Upper lobe of right lung (tissue), 1 donor: ENCODE data around the gene NKX1-2. TPM values are rescaled to one million over a fixed set of nuclear protein-coding genes. Genes with fewer than 3 reads are reported as not detected.
A peak's percentile ranks its signal among the peaks of the same experiment; 100 is the strongest.

Experiments used
- ATAC-seq: fragments of 200-7000 bp; cut with Tn5 transposase; one replicate; pipeline ENCODE4 v1.9.1; 2020; ENCODE audit warnings: mild to moderate bottlenecking, moderate library complexity
- DNase-seq: peaks from one replicate; pipeline ENCODE4 v3.0.0-alpha.2; 2020
- H3K27ac ChIP-seq: fragments of 200-600 bp; one replicate; pipeline ENCODE4 v1.8.0; 2022
- H3K27me3 ChIP-seq: fragments of 200-600 bp; one replicate; pipeline ENCODE4 v1.8.0; 2022; ENCODE audit warnings: mild to moderate bottlenecking
- H3K36me3 ChIP-seq: fragments of 200-600 bp; one replicate; pipeline ENCODE4 v1.8.0; 2022
- H3K4me1 ChIP-seq: fragments of 200-600 bp; one replicate; pipeline ENCODE4 v1.8.0; 2022
- H3K4me3 ChIP-seq: fragments of 200-600 bp; one replicate; pipeline ENCODE4 v1.8.0; 2022; ENCODE audit warnings: mild to moderate bottlenecking
- H3K9me3 ChIP-seq: fragments of 200-600 bp; one replicate; pipeline ENCODE4 v1.8.0; 2022
- intact Hi-C: fragments of 100-400 bp; cut with DNase I; formaldehyde crosslinking; loops from one replicate; pipeline ENCODE4 v1.11.0; 2022
- total RNA-seq: library from RNA; stranded (reverse); fragmentation: NEBNext Ultra II Directional; extraction: Animal tissue kit (Norgen Biotek cat#: 25700); gene quantifications from one replicate; pipeline ENCODE4 v1.2.1, GENCODE V29; 2021
- TF ChIP-seq, protein P1 (sequence below): fragments of 200-600 bp; IDR thresholded peaks from one replicate; pipeline ENCODE4 v1.8.0; 2022; ENCODE audit warnings: antibody characterized with exemption
- donor health status: DM: no; HTN: yes; CAD: no; lungs with severe emphysema.

The NKX1-2 gene
- total RNA-seq, 1 donor from 2014 or later = not detected

DNA sequence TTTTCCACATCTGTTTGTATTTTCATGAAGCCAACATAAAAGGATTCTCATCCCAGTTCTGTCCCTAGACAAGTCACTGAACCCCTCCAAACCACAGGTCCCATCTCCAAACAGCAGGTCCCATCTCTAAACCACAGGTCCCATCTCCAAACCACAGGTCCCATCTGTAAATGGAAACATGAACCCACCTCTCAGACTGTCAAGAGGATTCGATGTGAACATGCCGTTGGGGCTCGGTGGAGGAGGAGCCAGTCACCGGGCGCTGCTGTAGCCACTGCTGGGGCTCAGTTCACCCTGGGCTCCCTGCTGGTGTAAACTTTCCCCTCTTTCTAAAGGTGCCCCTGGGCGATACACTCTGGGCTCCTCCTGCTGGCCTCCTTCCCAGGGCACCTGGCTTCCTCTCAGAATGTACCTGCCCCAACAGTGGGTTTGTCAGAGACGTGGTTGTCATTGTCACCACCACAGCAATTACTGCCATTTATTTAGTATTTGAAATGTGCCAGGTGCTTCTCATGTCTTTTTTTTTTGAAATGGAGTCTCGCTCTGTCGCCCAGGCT lies 24.8 kb upstream of the NKX1-2 start:
- Histone ChIP-seq H3K4me3 (no peak overlapping the region), H3K27me3 (no peaks in the 10 kb centered on the region), H3K4me1 (no peaks in the 10 kb centered on the region), H3K36me3 (no peaks in the 10 kb centered on the region), H3K9me3 (no peaks in the 10 kb centered on the region), H3K27ac (no peak overlapping the region)
- peak; percentile 3 for ATAC-seq
- no peak for DNase-seq
- TF ChIP-seq, protein P1, sequence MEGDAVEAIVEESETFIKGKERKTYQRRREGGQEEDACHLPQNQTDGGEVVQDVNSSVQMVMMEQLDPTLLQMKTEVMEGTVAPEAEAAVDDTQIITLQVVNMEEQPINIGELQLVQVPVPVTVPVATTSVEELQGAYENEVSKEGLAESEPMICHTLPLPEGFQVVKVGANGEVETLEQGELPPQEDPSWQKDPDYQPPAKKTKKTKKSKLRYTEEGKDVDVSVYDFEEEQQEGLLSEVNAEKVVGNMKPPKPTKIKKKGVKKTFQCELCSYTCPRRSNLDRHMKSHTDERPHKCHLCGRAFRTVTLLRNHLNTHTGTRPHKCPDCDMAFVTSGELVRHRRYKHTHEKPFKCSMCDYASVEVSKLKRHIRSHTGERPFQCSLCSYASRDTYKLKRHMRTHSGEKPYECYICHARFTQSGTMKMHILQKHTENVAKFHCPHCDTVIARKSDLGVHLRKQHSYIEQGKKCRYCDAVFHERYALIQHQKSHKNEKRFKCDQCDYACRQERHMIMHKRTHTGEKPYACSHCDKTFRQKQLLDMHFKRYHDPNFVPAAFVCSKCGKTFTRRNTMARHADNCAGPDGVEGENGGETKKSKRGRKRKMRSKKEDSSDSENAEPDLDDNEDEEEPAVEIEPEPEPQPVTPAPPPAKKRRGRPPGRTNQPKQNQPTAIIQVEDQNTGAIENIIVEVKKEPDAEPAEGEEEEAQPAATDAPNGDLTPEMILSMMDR = no peak
- intact Hi-C loops = no loop called here

DNA sequence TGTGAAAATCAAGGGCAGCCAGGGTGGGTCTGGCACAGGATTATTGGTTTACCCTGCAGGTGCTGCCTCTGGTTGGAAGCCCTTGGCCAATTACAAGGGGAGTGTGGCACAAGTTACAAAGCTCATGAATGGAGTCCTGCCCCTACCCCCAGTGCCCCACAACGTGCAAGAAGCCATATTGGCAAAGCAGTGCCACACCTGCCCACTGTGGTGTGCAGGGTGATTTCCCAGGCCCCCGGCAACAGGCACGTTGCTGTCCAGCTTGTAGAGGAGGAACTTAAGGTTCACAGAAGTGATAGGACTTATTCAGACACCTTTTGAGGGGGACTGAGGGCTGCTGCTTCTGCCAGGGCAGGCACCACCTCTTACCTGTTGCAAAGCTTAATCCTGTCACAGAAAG lies 23.2 kb upstream of the NKX1-2 start:
- TF ChIP-seq, protein P1 = no peak
- H3K4me3 ChIP-seq = no peak overlapping the region
- no peak overlapping the region for H3K27ac ChIP-seq
- H3K4me1 ChIP-seq = no peaks in the 10 kb centered on the region
- no peaks in the 10 kb centered on the region for H3K27me3 ChIP-seq
- intact Hi-C loops = no loop called here
- no peak for DNase-seq
- no peaks in the 10 kb centered on the region for H3K9me3 ChIP-seq
- no peak for ATAC-seq
- no peaks in the 10 kb centered on the region for H3K36me3 ChIP-seq

DNA sequence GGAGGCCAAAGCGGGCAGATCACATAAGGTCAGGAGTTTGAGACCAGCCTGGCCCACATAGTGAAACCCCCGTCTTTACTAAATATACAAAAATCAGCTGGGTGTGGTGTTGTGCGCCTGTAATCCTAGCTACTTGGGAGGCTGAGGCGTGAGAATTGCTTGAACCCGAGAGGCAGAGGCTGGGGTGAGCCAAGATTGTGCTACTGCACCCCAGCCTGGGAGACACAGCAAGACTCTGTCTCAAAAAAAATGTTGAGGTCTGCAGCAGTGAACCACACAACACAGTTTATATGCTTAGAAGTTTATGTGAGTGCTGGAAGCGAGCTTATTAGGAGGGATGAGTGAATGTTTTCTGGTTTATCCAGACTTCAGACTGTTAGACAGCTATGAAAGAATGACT lies 22.2 kb upstream of the NKX1-2 start:
- intact Hi-C loops = no loop called here
- TF ChIP-seq, protein P1 = no peak
- no peaks in the 10 kb centered on the region for H3K36me3 ChIP-seq

DNA sequence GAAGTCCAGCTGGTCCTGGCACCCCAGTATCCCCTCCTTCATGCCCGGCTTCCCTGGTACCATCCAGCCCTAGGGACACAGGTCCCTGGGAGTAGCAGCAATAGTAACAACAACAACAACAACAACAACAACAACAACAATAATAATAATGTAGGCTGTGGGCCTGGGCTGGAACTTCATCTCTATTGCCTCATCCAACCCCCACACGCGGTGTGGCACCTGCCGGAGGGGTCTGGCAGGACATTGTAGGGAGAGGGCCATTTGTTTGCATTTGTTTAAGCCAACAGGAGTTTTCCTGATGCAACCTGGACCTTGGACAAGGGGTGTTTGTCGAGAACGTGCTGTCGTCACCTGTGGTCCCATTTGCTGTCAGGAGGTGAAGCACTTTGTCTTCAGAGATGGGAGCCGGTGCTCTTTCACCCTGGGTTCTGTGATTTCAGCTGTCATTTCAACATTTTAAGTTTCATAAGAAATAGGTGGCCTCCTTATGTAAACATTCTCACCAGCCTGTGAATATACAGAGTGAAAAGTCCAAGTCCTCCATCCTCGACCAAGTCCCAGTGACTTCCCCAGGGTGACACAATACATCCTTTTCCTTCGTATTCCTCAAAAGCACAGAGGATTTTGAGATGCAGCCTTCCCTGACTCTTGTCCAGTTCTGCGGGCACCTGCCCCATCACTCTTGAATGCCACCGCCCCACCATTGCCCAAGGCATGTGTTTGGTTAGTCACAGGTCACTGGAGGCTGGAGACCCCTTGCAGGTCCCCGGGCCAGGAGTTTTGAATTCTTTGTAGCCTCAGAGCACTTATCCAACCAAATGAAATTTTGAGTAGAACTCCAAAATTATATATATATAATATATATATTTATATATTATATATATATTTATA lies 21.0 kb upstream of the NKX1-2 start:
- Histone ChIP-seq H3K4me3 (no peak overlapping the region), H3K36me3 (no peaks in the 10 kb centered on the region), H3K4me1 (no peaks in the 10 kb centered on the region), H3K27ac (no peak overlapping the region), H3K27me3 (no peaks in the 10 kb centered on the region), H3K9me3 (no peaks in the 10 kb centered on the region)
- intact Hi-C loops = no loop called here
- DNase-seq = no peak
- no peak for ATAC-seq
- TF ChIP-seq, protein P1 = no peak

More for the DNA sequence above, 22.2 kb upstream of the NKX1-2 start:
- Histone ChIP-seq H3K27me3 (no peaks in the 10 kb centered on the region), H3K9me3 (no peaks in the 10 kb centered on the region), H3K27ac (no peak overlapping the region), H3K4me3 (no peak overlapping the region), H3K4me1 (no peaks in the 10 kb centered on the region)
- DNase-seq = no peak
- no peak for ATAC-seq

DNA sequence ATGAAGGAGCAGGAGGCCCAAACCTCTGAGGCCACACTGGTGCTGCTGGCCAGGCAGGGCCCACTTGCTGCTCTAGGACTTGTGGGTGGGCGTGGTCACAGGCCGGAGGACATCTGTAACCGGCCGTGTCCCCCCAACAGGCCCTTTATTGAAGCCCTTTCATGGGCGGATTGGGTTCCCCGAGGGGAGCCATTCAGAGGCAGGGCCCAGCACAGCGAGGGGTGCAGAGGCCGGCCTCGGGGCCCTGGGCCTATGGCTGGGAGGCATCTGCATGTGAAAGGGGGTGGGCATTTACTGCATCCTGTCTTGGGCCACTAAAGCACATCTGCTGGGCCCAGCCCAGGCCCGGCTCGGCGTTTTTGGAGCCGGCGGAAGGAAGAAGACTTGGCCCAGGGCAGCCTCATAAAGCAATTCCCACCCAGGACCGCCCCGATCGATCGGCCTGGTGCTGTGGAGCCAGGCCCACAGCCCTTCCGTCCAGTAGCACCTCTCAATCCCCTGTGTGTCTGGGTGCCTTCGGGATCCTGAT lies 20.2 kb upstream of the NKX1-2 start:
- TF ChIP-seq, protein P1 = no peak
- H3K4me1 ChIP-seq = no peaks in the 10 kb centered on the region
- intact Hi-C loops = no loop called here
- H3K36me3 ChIP-seq = no peaks in the 10 kb centered on the region
- H3K9me3 ChIP-seq = no peaks in the 10 kb centered on the region
- DNase-seq = no peak
- no peak overlapping the region for H3K4me3 ChIP-seq
- H3K27me3 ChIP-seq = no peaks in the 10 kb centered on the region
- no peak for ATAC-seq
- H3K27ac ChIP-seq = no peak overlapping the region
